Neutrophil (primary cell): ENCODE measurements around the gene STT3B.

ENCODE experiments used
- H3K27ac ChIP-seq: fragments of 200-600 bp; sonication (generic); 2 replicates; pipeline ENCODE4 v1.5.1; 2016; ENCODE audit warnings: mild to moderate bottlenecking, moderate library complexity
- H3K27me3 ChIP-seq: fragments of 200-600 bp; sonication (generic); 2 replicates; pipeline ENCODE4 v1.6.0; 2016; ENCODE audit warnings: mild to moderate bottlenecking
- H3K36me3 ChIP-seq: fragments of 200-600 bp; sonication (generic); 2 replicates; pipeline ENCODE4 v1.5.1; 2017
- H3K4me1 ChIP-seq, 2 experiments: fragments of 200-600 bp in 1 of 2; sonication (generic) in 1 of 2; 1 replicate in 1 of 2; 2 replicates in 1 of 2; pipeline versions ENCODE4 v1.5.1 to v1.6.1; 2013 to 2016; ENCODE audit warnings: low read depth in 1 of 2, low read length in 1 of 2, mild to moderate bottlenecking in 1 of 2, moderate library complexity in 1 of 2; ENCODE audit not compliant: control insufficient read depth in 1 of 2, insufficient read depth in 1 of 2
- H3K4me3 ChIP-seq, 2 experiments: fragments of 200-600 bp in 1 of 2; sonication (generic) in 1 of 2; 1 replicate in 1 of 2; 2 replicates in 1 of 2; pipeline ENCODE4 v1.5.1; 2013 to 2016; ENCODE audit warnings: low read depth in 1 of 2, low read length in 1 of 2, mild to moderate bottlenecking in 1 of 2, moderate library complexity in 1 of 2
- H3K9me3 ChIP-seq: fragments of 200-600 bp; sonication (generic); 2 replicates; pipeline ENCODE4 v1.5.1; 2016
- TF ChIP-seq, protein P1 (sequence below): fragments of 200-600 bp; sonication (generic); IDR thresholded peaks from 2 replicates; pipeline ENCODE4 v1.5.1; 2016; ENCODE audit warnings: antibody characterized with exemption

STT3B gene

DNA sequence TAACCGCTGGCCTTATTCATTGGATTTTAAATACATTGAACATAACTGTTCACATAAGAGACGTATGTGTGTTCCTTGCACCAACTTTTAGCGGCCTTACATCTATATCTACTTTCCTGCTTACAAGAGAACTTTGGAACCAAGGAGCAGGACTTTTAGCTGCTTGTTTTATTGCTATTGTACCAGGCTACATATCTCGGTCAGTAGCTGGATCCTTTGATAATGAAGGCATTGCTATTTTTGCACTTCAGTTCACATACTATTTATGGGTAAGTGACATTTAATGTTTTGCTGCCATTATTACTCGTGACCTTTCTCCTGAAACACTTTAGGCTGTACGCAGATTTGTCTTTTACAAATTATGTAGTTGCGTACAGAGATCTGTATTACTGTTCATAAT, 47.1 kb downstream of the STT3B start:
- H3K36me3 ChIP-seq: peaks cover 10% of the 10 kb centered on the region
- TF ChIP-seq, protein P1, sequence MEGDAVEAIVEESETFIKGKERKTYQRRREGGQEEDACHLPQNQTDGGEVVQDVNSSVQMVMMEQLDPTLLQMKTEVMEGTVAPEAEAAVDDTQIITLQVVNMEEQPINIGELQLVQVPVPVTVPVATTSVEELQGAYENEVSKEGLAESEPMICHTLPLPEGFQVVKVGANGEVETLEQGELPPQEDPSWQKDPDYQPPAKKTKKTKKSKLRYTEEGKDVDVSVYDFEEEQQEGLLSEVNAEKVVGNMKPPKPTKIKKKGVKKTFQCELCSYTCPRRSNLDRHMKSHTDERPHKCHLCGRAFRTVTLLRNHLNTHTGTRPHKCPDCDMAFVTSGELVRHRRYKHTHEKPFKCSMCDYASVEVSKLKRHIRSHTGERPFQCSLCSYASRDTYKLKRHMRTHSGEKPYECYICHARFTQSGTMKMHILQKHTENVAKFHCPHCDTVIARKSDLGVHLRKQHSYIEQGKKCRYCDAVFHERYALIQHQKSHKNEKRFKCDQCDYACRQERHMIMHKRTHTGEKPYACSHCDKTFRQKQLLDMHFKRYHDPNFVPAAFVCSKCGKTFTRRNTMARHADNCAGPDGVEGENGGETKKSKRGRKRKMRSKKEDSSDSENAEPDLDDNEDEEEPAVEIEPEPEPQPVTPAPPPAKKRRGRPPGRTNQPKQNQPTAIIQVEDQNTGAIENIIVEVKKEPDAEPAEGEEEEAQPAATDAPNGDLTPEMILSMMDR: no peak

DNA sequence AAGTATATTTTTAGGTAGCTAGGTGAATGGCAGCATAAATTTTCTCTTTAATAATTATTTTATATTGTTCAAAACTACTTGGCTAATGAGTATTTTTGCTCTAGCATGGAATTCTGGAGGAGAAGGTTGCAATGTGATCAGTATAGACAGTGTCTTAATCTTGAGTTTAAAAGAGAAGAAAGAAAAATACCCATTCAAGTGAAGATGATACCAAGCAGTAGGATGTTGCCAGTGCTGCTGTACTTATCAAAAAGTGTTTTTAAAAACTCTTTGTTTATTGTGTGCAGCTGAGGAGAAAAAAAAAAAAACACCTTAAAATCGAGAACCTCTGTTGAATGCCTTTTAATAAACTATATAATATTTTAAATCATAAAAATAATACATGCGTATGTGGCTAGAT, 47.9 kb downstream of the STT3B start:
- TF ChIP-seq, protein P1: no peak
- Histone ChIP-seq H3K9me3 (no peaks in the 10 kb centered on the region), H3K27ac (no peak overlapping the region), H3K36me3 (peaks cover 10% of the 10 kb centered on the region), H3K27me3 (no peaks in the 10 kb centered on the region), H3K4me3 (no peak overlapping the region), H3K4me1 (peaks cover 4 to 7% of the 10 kb centered on the region in 2 experiments)

More for the DNA sequence above, 47.1 kb downstream of the STT3B start:
- Histone ChIP-seq H3K27ac (no peak overlapping the region), H3K27me3 (no peaks in the 10 kb centered on the region), H3K4me3 (no peak overlapping the region), H3K9me3 (no peaks in the 10 kb centered on the region), H3K4me1 (peaks cover 4 to 7% of the 10 kb centered on the region in 2 experiments)

DNA sequence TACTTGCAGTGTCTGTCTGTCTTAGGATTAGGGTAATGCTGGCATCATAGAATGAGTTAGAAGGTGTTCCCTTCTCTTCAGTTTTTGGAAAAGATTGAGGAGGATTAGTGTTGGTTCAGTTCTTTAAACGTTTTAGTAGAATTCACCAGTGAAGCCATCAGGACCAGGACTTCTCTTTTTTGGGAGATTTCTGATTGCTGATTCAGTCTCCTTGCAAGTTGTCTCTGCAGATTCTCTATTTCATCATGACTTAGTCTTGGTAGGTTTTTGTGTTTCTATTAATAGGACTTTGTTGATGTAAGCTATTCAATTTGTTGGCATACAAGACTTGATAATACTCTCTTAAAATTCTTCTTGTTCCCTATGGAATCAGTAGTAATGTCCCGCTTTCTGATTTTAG, 48.9 kb downstream of the STT3B start:
- H3K9me3 ChIP-seq: no peaks in the 10 kb centered on the region
- peak overlapping the region; percentile 25 for H3K27ac ChIP-seq
- H3K36me3 ChIP-seq: peaks cover 10% of the 10 kb centered on the region
- peaks cover 4 to 7% of the 10 kb centered on the region in 2 experiments for H3K4me1 ChIP-seq
- TF ChIP-seq, protein P1: no peak
- no peak overlapping the region for H3K4me3 ChIP-seq
- H3K27me3 ChIP-seq: no peaks in the 10 kb centered on the region

DNA sequence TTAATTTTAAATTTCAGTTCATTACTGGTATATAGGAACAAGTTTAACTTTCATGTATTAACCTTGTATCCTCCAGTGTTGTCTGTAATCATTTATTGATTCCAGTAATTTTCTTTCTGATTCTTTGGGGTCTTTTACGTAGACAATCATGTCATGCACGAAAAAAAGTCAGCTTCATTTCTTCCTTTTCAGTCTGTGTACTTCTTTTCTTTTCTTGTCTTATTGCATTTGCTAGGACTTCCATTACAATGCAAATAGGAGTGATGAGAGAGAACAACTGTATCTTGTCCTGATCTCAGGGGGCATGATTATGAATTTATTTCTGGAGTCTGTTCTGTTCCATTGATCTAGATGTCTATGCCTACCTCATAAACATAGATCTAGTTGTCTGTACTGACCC, 56.5 kb downstream of the STT3B start:
- no peak overlapping the region for H3K27ac ChIP-seq
- no peaks in the 10 kb centered on the region for H3K9me3 ChIP-seq
- peaks cover 4% of the 10 kb centered on the region for H3K36me3 ChIP-seq
- no peaks in the 10 kb centered on the region for H3K27me3 ChIP-seq
- TF ChIP-seq, protein P1: no peak
- no peaks in the 10 kb centered on the region for H3K4me1 ChIP-seq
- no peak overlapping the region for H3K4me3 ChIP-seq

DNA sequence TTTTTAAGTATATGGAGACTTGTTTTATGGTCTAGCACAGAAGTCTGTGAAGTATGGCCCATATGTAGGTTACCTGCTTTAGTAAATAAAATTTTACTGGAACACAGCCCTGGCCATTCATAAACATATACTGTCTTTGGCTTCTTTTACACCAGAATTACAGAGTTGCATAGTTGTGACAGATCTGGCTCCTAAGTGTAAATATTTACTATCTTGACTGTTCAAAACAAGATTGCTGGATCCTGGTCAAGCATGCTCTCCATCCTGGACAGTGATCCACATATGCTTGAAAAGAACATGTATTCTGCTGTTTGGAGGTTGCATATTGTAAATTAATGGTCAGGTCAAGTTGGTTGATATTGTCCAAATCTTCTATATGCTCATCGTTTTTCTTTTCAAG, 57.9 kb downstream of the STT3B start:
- Histone ChIP-seq H3K4me1 (no peaks in the 10 kb centered on the region), H3K27me3 (no peaks in the 10 kb centered on the region), H3K27ac (no peak overlapping the region), H3K4me3 (no peak overlapping the region), H3K9me3 (no peaks in the 10 kb centered on the region), H3K36me3 (peaks cover 12% of the 10 kb centered on the region)
- TF ChIP-seq, protein P1: no peak

DNA sequence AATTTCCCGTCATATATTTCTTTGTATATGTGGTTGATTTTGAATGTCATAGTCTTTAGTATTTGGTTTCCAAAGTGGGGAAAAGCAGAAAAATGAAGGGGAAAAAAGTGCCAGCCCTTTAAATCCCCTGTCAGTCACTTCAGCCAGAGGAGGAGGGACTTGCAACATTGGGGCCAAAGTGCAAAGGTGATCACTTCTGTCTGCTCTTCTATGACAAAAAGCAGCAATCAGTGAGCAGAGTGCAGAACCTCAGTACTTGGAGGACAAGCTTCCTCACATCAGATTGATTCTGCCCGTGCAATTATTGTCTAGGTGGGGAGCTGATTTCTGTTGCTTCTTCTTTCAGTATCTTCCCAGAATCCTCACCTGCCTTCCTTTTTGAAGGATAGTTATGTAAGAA, 60.0 kb downstream of the STT3B start:
- no peaks in the 10 kb centered on the region for H3K9me3 ChIP-seq
- no peak overlapping the region for H3K4me3 ChIP-seq
- no peak overlapping the region for H3K27ac ChIP-seq
- no peaks in the 10 kb centered on the region for H3K27me3 ChIP-seq
- TF ChIP-seq, protein P1: no peak
- H3K36me3 ChIP-seq: peaks cover 16% of the 10 kb centered on the region
- H3K4me1 ChIP-seq: no peaks in the 10 kb centered on the region
